Measurements from ENCODE around the gene TM2D3.

TM2D3 gene

DNA sequence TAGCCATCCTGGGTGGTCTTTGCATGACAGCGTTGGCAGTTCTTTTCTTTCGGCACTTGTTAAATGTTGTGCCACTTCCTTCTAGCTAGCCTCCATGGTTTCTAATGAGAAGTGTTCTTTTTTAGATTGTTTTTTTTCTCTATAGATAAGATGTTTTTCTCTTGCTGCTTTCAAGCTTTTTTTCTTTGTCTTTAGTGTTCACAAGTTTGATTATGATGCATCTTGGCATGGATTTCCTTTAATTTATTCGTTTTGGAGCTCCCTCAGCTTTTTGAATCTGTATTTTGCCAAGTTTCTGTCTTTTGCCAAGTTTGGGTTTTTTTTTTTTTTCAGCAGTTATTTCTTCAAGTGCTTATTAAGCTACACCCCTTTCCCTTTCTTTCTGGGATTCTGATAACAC is 53.1 kb downstream of the TM2D3 start:
- TF ChIP-seq, protein P1, sequence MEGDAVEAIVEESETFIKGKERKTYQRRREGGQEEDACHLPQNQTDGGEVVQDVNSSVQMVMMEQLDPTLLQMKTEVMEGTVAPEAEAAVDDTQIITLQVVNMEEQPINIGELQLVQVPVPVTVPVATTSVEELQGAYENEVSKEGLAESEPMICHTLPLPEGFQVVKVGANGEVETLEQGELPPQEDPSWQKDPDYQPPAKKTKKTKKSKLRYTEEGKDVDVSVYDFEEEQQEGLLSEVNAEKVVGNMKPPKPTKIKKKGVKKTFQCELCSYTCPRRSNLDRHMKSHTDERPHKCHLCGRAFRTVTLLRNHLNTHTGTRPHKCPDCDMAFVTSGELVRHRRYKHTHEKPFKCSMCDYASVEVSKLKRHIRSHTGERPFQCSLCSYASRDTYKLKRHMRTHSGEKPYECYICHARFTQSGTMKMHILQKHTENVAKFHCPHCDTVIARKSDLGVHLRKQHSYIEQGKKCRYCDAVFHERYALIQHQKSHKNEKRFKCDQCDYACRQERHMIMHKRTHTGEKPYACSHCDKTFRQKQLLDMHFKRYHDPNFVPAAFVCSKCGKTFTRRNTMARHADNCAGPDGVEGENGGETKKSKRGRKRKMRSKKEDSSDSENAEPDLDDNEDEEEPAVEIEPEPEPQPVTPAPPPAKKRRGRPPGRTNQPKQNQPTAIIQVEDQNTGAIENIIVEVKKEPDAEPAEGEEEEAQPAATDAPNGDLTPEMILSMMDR (conservative IDR thresholded peaks at IDR 0.05) = no peak
- H3K27ac ChIP-seq = no peak overlapping the region

DNA sequence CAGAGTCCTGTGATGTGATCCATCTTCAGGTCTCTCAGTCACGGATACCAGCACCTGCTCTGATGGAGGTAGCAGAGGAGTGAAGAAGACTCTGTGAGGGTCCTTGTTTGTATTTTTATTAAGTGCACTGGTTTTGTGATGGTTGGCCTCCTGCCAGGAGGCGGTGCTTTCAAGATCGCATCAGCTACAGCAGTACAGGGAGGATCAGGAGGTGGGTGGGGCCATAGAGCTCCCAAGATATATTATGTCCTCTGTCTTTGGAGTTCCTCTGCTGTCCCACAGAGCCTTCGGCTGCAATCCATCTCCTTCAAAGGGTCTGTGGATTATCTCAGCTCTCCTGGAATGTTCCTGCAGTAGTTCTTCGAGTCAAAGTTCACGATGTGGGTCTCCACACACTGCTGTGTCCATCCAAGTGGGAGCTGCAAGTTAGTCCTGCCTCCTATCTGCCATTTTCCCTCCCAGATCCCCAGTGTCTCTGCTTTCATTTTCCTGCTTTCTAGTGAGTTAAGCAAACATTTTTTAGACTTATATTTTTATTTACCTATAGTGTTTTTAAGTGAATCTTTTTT is 54.7 kb downstream of the TM2D3 start:
- H3K27ac ChIP-seq = no peak overlapping the region
- TF ChIP-seq, protein P1 (conservative IDR thresholded peaks at IDR 0.05) = no peak

DNA sequence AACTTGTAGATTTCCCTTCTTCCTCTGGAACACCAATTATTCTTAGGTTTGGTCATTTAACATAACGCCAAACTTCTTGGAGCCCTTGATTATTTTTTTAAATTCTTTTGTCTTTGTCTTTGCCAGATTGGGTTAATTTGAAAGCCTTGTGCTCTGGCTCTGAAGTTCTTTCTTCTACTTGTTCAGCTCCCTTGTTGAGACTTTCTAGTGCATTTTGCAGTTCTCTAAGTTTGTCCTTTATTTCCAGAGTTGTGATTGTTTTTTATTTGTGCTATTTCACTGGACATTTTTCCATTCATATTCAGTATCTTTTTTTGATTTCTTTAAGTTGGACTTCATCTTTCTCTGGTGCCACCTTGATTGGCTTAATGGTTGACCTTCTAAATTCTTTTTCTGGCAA is 55.5 kb downstream of the TM2D3 start:
- no peak overlapping the region for H3K27ac ChIP-seq
- TF ChIP-seq, protein P1 (conservative IDR thresholded peaks at IDR 0.05) = no peak
